GM12878 (cell line): ENCODE measurements around the gene OSGEP. TPM values are rescaled to one million over a fixed set of nuclear protein-coding genes. Genes with fewer than 3 reads are reported as not detected.

Experiments used
- BACH1 ChIP-seq: fragments of 450-650 bp; IDR thresholded peaks from 2 replicates; pipeline ENCODE4 v1.6.1; 2017; ENCODE audit warnings: mild to moderate bottlenecking, borderline replicate concordance
- BHLHE40 ChIP-seq, 2 experiments: fragments of 450-650 bp in 1 of 2; IDR thresholded peaks; 2 replicates each; pipeline ENCODE4 v1.6.1; 2011 to 2017; ENCODE audit warnings: low read depth in 2 of 2, borderline replicate concordance in 1 of 2, improper control_type of control experiment in 1 of 2, low read length in 1 of 2, mild to moderate bottlenecking in 1 of 2
- CBX5 ChIP-seq: sonication (generic); IDR thresholded peaks from 2 replicates; pipeline ENCODE4 v1.6.1; 2016; ENCODE audit warnings: low read depth, moderate library complexity, mild to moderate bottlenecking, inconsistent platforms
- DPF2 ChIP-seq: fragments of 450-650 bp; IDR thresholded peaks from 2 replicates; pipeline ENCODE4 v1.6.1; 2017; ENCODE audit warnings: mild to moderate bottlenecking
- ESRRA ChIP-seq: IDR thresholded peaks from 2 replicates; pipeline ENCODE4 v1.6.1; 2012; ENCODE audit warnings: mild to moderate bottlenecking, low read length, improper control_type of control experiment
- HDAC6 ChIP-seq: fragments of 200-600 bp; sonication (generic); IDR thresholded peaks from one replicate; pipeline ENCODE4 v1.8.0; 2017; ENCODE audit warnings: antibody characterized with exemption; ENCODE audit not compliant: unreplicated experiment
- HDGF ChIP-seq: fragments of 450-650 bp; IDR thresholded peaks from 2 replicates; pipeline ENCODE4 v1.6.1; 2016; ENCODE audit warnings: antibody characterized with exemption
- KLF5 ChIP-seq: fragments of 450-650 bp; IDR thresholded peaks from 2 replicates; pipeline ENCODE4 v1.6.1; 2014; ENCODE audit warnings: mild to moderate bottlenecking; ENCODE audit not compliant: partially characterized antibody
- MXI1 ChIP-seq: fragments of 150-350 bp; IDR thresholded peaks from 2 replicates; pipeline ENCODE4 v1.6.1; 2011; ENCODE audit warnings: low read depth, mild to moderate bottlenecking, inconsistent platforms, low read length, improper control_type of control experiment
- MYC ChIP-seq: IDR thresholded peaks from 2 replicates; pipeline ENCODE4 v1.6.1; 2011; ENCODE audit warnings: mild to moderate bottlenecking, low read length, moderate library complexity, inconsistent platforms; ENCODE audit not compliant: insufficient read depth, insufficient replicate concordance, insufficient read length, severe bottlenecking
- NR2C1 ChIP-seq: fragments of 450-650 bp; IDR thresholded peaks from 2 replicates; pipeline ENCODE4 v1.6.1; 2017; ENCODE audit warnings: antibody characterized with exemption, mild to moderate bottlenecking, moderate library complexity
- NR2F1 ChIP-seq: fragments of 450-650 bp; conservative IDR thresholded peaks from 2 replicates; pipeline ENCODE4 v1.6.1; 2017; ENCODE audit warnings: mild to moderate bottlenecking
- PAX5 ChIP-seq: IDR thresholded peaks from 2 replicates; pipeline ENCODE4 v1.6.1; 2011; ENCODE audit warnings: low read depth, low read length, borderline replicate concordance
- POLR2A ChIP-seq: IDR thresholded peaks from 2 replicates; pipeline ENCODE4 v1.6.1; 2011; ENCODE audit warnings: low read depth, mild to moderate bottlenecking, low read length
- RAD21 ChIP-seq: IDR thresholded peaks from 2 replicates; pipeline ENCODE4 v1.6.1; 2011; ENCODE audit warnings: mild to moderate bottlenecking, low read depth, low read length, moderate library complexity; ENCODE audit not compliant: insufficient read depth
- RUNX3 ChIP-seq: IDR thresholded peaks from 2 replicates; pipeline ENCODE4 v1.6.1; 2012; ENCODE audit warnings: low read length, inconsistent platforms
- SMARCA5 ChIP-seq: fragments of 450-650 bp; IDR thresholded peaks from 2 replicates; pipeline ENCODE4 v1.6.1; 2017; ENCODE audit warnings: mild to moderate bottlenecking
- STAT3 ChIP-seq: IDR thresholded peaks from 2 replicates; pipeline ENCODE4 v1.6.1; 2011; ENCODE audit warnings: low read depth, low read length, improper control_type of control experiment
- SUPT20H ChIP-seq: IDR thresholded peaks from 2 replicates; pipeline ENCODE4 v1.6.1; 2011; ENCODE audit warnings: low read depth, mild to moderate bottlenecking, low read length, moderate library complexity, borderline replicate concordance; ENCODE audit not compliant: control insufficient read depth
- TAF1 ChIP-seq: IDR thresholded peaks from 2 replicates; pipeline ENCODE4 v1.6.1; 2011; ENCODE audit warnings: mild to moderate bottlenecking, low read depth, low read length, borderline replicate concordance
- TCF7 ChIP-seq: IDR thresholded peaks from 2 replicates; pipeline ENCODE4 v1.6.1; 2014; ENCODE audit warnings: antibody characterized with exemption, borderline replicate concordance
- polyA plus RNA-seq, 11 experiments: library from polyadenylated mRNA; depleted of rRNA in 4 of 11; unstranded in 6 of 11; stranded (reverse) in 5 of 11; fragments of >200 nt; fragmentation: Nextera tagmentation in 4 of 11; fragmentation: Illumina TruSeq in 1 of 11; extraction: Ambion mirVana in 4 of 11; extraction: Trizol in 1 of 11; gene quantifications; 1 replicate in 1 of 11; 2 replicates in 10 of 11; pipeline versions ENCODE4 v1.2.1 to v1.2.3, GENCODE V29; 2011 to 2016; ENCODE audit warnings: inconsistent platforms in 2 of 11, missing spikeins in 2 of 11, low read depth in 1 of 11
- total RNA-seq, 4 experiments: library from RNA; depleted of rRNA in 3 of 4; stranded (reverse); fragments of >200 nt in 3 of 4; fragmentation: Illumina TruSeq in 1 of 4; extraction: Trizol in 1 of 4; gene quantifications; 2 replicates each; pipeline versions ENCODE4 v1.2.1 to v1.2.3, GENCODE V29; 2013 to 2021
- TF ChIP-seq, protein P1 (sequence below): IDR thresholded peaks from 2 replicates; pipeline ENCODE4 v1.6.1; 2012; ENCODE audit warnings: low read depth, low read length, improper control_type of control experiment
- TF ChIP-seq, protein P2 (sequence below): IDR thresholded peaks from 2 replicates; pipeline ENCODE4 v1.6.1; 2012; ENCODE audit warnings: low read depth, low read length, improper control_type of control experiment
- TF ChIP-seq, protein P3 (sequence below), 3 experiments: IDR thresholded peaks in 2 of 3; conservative IDR thresholded peaks in 1 of 3; 2 replicates each; pipeline ENCODE4 v1.5.1; 2011; ENCODE audit warnings: low read depth in 3 of 3, low read length in 3 of 3, mild to moderate bottlenecking in 3 of 3, control low read depth in 2 of 3, moderate library complexity in 2 of 3, inconsistent platforms in 1 of 3, mixed read lengths in 1 of 3; ENCODE audit not compliant: control insufficient read depth in 2 of 3, insufficient read depth in 1 of 3; ENCODE audit errors: extremely low read depth in 1 of 3
- TF ChIP-seq, protein P4 (sequence below): fragments of 450-650 bp; IDR thresholded peaks from 2 replicates; pipeline ENCODE4 v1.6.1; 2017; ENCODE audit warnings: borderline replicate concordance
- TF ChIP-seq, protein P5 (sequence below): IDR thresholded peaks from 2 replicates; pipeline ENCODE4 v1.6.1; 2011; ENCODE audit warnings: low read depth, low read length, improper control_type of control experiment, borderline replicate concordance

The OSGEP gene
- total and polyA plus RNA-seq, 10 of the 15 experiments (the other 5 are each of a cell fraction or from before 2014, with no cell fraction given) = 47.8 to 88.9 (median 52.8) TPM

DNA sequence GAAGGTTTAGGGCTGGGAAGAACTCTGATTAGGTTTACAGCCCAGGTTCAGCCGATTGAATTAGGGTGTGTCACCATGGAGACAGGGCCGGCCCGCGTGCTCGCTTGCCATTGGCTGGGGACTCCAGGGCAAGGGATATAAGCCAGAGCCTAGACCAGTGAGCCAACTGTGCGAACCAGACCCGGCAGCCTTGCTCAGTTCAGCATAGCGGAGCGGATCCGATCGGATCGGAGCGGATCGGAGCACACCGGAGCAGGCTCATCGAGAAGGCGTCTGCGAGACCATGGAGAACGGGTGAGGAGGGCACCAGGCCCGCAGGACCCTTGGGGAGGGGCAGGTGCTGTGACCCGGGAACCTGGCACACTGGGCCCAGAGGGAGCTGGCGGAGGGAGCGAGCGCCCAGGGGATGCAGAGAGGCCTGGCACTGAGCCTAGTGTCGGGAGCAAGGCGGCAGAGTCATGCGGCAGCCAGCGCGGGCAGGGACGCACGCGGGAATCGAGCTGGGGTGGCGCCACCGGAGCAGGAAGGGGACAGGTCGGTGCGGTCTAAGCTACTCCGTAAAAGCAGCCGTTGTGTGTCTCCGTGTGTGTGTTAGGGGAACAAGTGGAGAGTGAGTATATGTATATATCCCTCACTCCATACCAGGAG, 14.8 kb upstream of the OSGEP start, which contains the start of gene PNP (continued):
- TF ChIP-seq, protein P1, sequence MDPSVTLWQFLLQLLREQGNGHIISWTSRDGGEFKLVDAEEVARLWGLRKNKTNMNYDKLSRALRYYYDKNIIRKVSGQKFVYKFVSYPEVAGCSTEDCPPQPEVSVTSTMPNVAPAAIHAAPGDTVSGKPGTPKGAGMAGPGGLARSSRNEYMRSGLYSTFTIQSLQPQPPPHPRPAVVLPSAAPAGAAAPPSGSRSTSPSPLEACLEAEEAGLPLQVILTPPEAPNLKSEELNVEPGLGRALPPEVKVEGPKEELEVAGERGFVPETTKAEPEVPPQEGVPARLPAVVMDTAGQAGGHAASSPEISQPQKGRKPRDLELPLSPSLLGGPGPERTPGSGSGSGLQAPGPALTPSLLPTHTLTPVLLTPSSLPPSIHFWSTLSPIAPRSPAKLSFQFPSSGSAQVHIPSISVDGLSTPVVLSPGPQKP = no peak
- TF ChIP-seq, protein P2, sequence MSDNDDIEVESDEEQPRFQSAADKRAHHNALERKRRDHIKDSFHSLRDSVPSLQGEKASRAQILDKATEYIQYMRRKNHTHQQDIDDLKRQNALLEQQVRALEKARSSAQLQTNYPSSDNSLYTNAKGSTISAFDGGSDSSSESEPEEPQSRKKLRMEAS = no peak
- TF ChIP-seq, protein P3, sequence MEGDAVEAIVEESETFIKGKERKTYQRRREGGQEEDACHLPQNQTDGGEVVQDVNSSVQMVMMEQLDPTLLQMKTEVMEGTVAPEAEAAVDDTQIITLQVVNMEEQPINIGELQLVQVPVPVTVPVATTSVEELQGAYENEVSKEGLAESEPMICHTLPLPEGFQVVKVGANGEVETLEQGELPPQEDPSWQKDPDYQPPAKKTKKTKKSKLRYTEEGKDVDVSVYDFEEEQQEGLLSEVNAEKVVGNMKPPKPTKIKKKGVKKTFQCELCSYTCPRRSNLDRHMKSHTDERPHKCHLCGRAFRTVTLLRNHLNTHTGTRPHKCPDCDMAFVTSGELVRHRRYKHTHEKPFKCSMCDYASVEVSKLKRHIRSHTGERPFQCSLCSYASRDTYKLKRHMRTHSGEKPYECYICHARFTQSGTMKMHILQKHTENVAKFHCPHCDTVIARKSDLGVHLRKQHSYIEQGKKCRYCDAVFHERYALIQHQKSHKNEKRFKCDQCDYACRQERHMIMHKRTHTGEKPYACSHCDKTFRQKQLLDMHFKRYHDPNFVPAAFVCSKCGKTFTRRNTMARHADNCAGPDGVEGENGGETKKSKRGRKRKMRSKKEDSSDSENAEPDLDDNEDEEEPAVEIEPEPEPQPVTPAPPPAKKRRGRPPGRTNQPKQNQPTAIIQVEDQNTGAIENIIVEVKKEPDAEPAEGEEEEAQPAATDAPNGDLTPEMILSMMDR (IDR thresholded peaks at IDR 0.05 in 2 of 3, conservative IDR thresholded peaks at IDR 0.05 in 1 of 3; ENCODE audit: control insufficient read depth in 2 of 3, extremely low read depth in 1 of 3, insufficient read depth in 1 of 3, low read depth in 3 of 3, low read length in 3 of 3) = 0 out of 6 replicates have a peak, but pooled peaks of 1 of the 3 experiments have one; percentile 7
- TF ChIP-seq ESRRA (no peak), RAD21 (no peak), KLF5 (peak; percentile 55), BACH1 (no peak), TCF7 (no peak), TAF1 (peak; percentile 93), SUPT20H (no peak), MXI1 (peak; percentile 59), STAT3 (no peak), RUNX3 (0 out of 2 replicates have a peak, but pooled peaks have one; percentile 8), BHLHE40 (IDR thresholded peaks at IDR 0.05; ENCODE audit: borderline replicate concordance in 1 of 2, low read depth in 2 of 2, low read length in 1 of 2) (peak in 1 of 2 experiments; percentile 26; a peak in 1 of 4 replicates), SMARCA5 (no peak), NR2F1 (0 out of 2 replicates have a peak, but pooled peaks have one; percentile 29), DPF2 (peak; percentile 62), HDAC6 (peak; percentile 55), CBX5 (no peak), MYC (peak; percentile 64), HDGF (0 out of 2 replicates have a peak, but pooled peaks have one; percentile 43), NR2C1 (no peak), PAX5 (no peak), POLR2A (peak; percentile 100)
- TF ChIP-seq, protein P4, sequence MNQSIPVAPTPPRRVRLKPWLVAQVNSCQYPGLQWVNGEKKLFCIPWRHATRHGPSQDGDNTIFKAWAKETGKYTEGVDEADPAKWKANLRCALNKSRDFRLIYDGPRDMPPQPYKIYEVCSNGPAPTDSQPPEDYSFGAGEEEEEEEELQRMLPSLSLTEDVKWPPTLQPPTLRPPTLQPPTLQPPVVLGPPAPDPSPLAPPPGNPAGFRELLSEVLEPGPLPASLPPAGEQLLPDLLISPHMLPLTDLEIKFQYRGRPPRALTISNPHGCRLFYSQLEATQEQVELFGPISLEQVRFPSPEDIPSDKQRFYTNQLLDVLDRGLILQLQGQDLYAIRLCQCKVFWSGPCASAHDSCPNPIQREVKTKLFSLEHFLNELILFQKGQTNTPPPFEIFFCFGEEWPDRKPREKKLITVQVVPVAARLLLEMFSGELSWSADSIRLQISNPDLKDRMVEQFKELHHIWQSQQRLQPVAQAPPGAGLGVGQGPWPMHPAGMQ = no peak
- TF ChIP-seq, protein P5, sequence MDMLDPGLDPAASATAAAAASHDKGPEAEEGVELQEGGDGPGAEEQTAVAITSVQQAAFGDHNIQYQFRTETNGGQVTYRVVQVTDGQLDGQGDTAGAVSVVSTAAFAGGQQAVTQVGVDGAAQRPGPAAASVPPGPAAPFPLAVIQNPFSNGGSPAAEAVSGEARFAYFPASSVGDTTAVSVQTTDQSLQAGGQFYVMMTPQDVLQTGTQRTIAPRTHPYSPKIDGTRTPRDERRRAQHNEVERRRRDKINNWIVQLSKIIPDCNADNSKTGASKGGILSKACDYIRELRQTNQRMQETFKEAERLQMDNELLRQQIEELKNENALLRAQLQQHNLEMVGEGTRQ = no peak
